ENCODE results near the gene RHOD. TPM values are rescaled to one million over a fixed set of nuclear protein-coding genes. Genes with fewer than 3 reads are reported as not detected.

The RHOD gene
- total and polyA plus RNA-seq, 9 of the 15 experiments (the other 6 are each of a cell fraction or from before 2014, with no cell fraction given) = not detected

DNA sequence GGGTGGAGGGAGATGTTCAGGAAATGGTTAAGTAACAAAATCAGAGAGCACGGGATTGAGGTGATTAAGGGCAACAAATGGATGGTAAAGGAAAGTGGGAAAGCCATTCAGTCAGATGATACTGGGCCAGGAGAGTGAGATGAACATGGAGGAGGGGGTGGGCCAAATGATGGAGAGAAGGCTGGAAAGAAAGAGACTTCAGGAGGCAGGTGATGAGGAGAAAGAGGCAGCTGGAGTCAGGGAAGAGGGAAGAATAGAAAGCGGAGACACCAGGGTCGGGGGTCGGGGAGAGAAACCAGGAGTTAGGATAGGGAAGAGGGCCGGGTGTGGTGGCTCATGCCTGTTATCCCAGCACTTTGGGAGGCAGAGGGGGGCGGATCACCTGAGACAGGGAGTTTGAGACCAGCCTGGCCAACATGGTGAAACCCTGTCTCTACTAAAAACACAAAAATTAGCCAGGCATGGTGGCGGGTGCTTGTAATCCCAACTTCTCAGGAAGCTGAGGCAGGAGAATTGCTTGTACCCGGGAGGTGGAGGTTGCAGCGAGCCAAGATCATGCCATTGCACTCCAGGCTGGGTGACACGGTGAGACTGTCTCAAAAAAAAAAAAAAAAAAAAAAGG lies 57.7 kb downstream of the RHOD start:
- DNase-seq (ENCODE audit: extremely low read depth in 1 of 4, low spot score in 3 of 4) = no peak
- no peak overlapping the region for H2AFZ ChIP-seq (ENCODE audit: low read depth, low read length)
- no peak overlapping the region for H3K9ac ChIP-seq (ENCODE audit: insufficient read depth in 1 of 2, low read depth in 2 of 2, low read length in 2 of 2)
- no peak overlapping the region for H3K4me3 ChIP-seq
- ATAC-seq = no peak
- BruUV-seq (replicated peaks) = no TSS peak
- FAIRE-seq = no peak
- no peaks in the 10 kb centered on the region for H3K9me1 ChIP-seq (ENCODE audit: control insufficient read depth, insufficient read depth, low read length)
- peaks cover 3 to 27% of the 10 kb centered on the region in 2 experiments; a peak in 4 of 5 replicates for H3K4me1 ChIP-seq (replicated peaks in 1 of 2; ENCODE audit: control insufficient read depth in 2 of 2, insufficient read depth in 2 of 2, low read length in 2 of 2)
- no peaks in the 10 kb centered on the region for H4K20me1 ChIP-seq (replicated peaks; ENCODE audit: control insufficient read depth, insufficient read depth, low read length)
- no peaks in the 10 kb centered on the region for H3K27me3 ChIP-seq (ENCODE audit: control insufficient read depth in 2 of 2, insufficient read depth in 2 of 2, low read length in 2 of 2)
- H3K27ac ChIP-seq (ENCODE audit: extremely low read depth, low read depth, low read length) = no peak overlapping the region
- no peaks in the 10 kb centered on the region for H3K9me3 ChIP-seq (replicated peaks; ENCODE audit: control insufficient read depth, insufficient read depth, low read depth, low read length)
- ChIA-PET CTCF (ENCODE audit: low intra/inter-chr PET ratio) (no interaction called here), POLR2A (interaction anchor here (0.6 to 1.0 kb wide), 2 partner anchors 28 to 59 kb away, joined by 3 read pairs; no protein-coding TSS in a partner anchor)
- in situ Hi-C loops (cut with MboI) (no loop called here), intact Hi-C loops (cut with micrococcal nuclease) (no loop called here)
- H3K36me3 ChIP-seq (ENCODE audit: control insufficient read depth, insufficient read depth, low read length) = no peaks in the 10 kb centered on the region
- 46% methylated on average over 10 of the region's 10 CpGs for WGBS (ENCODE audit: insufficient coverage, low coverage, missing lambda C conversion rate)
- TF ChIP-seq KLF10 (CRISPR knock-in tag; IDR thresholded peaks at IDR 0.05) (no peak), ZC3H8 (IDR thresholded peaks at IDR 0.05) (no peak), ZNF586 (CRISPR knock-in tag; conservative IDR thresholded peaks at IDR 0.05) (no peak), KDM1A (IDR thresholded peaks at IDR 0.05) (no peak)
- H3K79me2 ChIP-seq (ENCODE audit: control insufficient read depth, insufficient read depth, low read length) = peaks cover 3% of the 10 kb centered on the region; the same call in 1 of the 3 replicates
- H3K4me2 ChIP-seq (ENCODE audit: insufficient read depth, low read length) = no peak overlapping the region

GRCh38 chr11:67116758-67117105 lies 60.1 kb downstream of the RHOD start:
- CTCF ChIA-PET (ENCODE audit: low intra/inter-chr PET ratio) = no interaction called here
- Histone ChIP-seq H4K20me1 (replicated peaks; ENCODE audit: control insufficient read depth, insufficient read depth, low read length) (0 out of 2 replicates have a peak, but pooled peaks cover 10% of the 10 kb centered on the region), H3K36me3 (ENCODE audit: control insufficient read depth, insufficient read depth, low read length) (no peaks in the 10 kb centered on the region), H3K4me3 (no peak overlapping the region), H3K27ac (ENCODE audit: extremely low read depth, low read depth, low read length) (no peak overlapping the region), H3K4me2 (ENCODE audit: insufficient read depth, low read length) (no peak overlapping the region), H3K79me2 (ENCODE audit: control insufficient read depth, insufficient read depth, low read length) (peaks cover 26% of the 10 kb centered on the region), H3K9me3 (replicated peaks; ENCODE audit: control insufficient read depth, insufficient read depth, low read depth, low read length) (no peaks in the 10 kb centered on the region), H3K4me1 (replicated peaks in 1 of 2; ENCODE audit: control insufficient read depth in 2 of 2, insufficient read depth in 2 of 2, low read length in 2 of 2) (peaks cover 3 to 34% of the 10 kb centered on the region in 2 experiments), H2AFZ (ENCODE audit: low read depth, low read length) (peak overlapping the region; percentile 53; the same call in 1 of the 2 replicates), H3K9me1 (ENCODE audit: control insufficient read depth, insufficient read depth, low read length) (no peaks in the 10 kb centered on the region), H3K9ac (ENCODE audit: insufficient read depth in 1 of 2, low read depth in 2 of 2, low read length in 2 of 2) (no peak overlapping the region), H3K27me3 (ENCODE audit: control insufficient read depth in 2 of 2, insufficient read depth in 2 of 2, low read length in 2 of 2) (no peaks in the 10 kb centered on the region)
- no peak for DNase-seq (ENCODE audit: extremely low read depth in 1 of 4, low spot score in 3 of 4)
- no peak for ATAC-seq
- in situ Hi-C loops (cut with MboI) = no loop called here
- intact Hi-C loops (cut with micrococcal nuclease) = no loop called here
- TF ChIP-seq CREM (IDR thresholded peaks at IDR 0.05; ENCODE audit: low read depth) = no peak
- no peak for TF ChIP-seq YBX1 (IDR thresholded peaks at IDR 0.05)
- TF ChIP-seq HDAC2 (IDR thresholded peaks at IDR 0.05) = no peak
- TF ChIP-seq ZNF449 (CRISPR knock-in tag; IDR thresholded peaks at IDR 0.05) = no peak
- TF ChIP-seq ZNF77 (CRISPR knock-in tag; IDR thresholded peaks at IDR 0.05) = no peak
- no peak for TF ChIP-seq ZNF507 (tag; conservative IDR thresholded peaks at IDR 0.05)
- TF ChIP-seq ZNF398 (CRISPR knock-in tag; IDR thresholded peaks at IDR 0.05) = no peak
- TF ChIP-seq EP300 (IDR thresholded peaks at IDR 0.05; ENCODE audit: low read length) = no peak
- no peak for TF ChIP-seq CHD4 (IDR thresholded peaks at IDR 0.05; ENCODE audit: insufficient read depth, insufficient replicate concordance, low read depth, low read length, poor library complexity, severe bottlenecking)
- no peak for TF ChIP-seq ESRRB (CRISPR knock-in tag; IDR thresholded peaks at IDR 0.05; ENCODE audit: borderline replicate concordance)
- no peak for TF ChIP-seq TAF9B (IDR thresholded peaks at IDR 0.05; ENCODE audit: partially characterized antibody)
- no TSS peak for BruUV-seq (replicated peaks)
- WGBS (ENCODE audit: insufficient coverage, low coverage, missing lambda C conversion rate) = 44% methylated on average over 3 of the region's 3 CpGs
- POLR2A ChIA-PET = interaction anchor here (1.5 kb wide), 1 partner anchor 22 kb away, joined by 5 read pairs; no protein-coding TSS in a partner anchor
- FAIRE-seq = no peak

All from K562 (cell line).